GM12873 (cell line): ENCODE measurements around the gene PLPP4.

Source experiments
- TF ChIP-seq, protein P1 (sequence below): IDR thresholded peaks from 2 replicates; pipeline ENCODE4 v1.5.1; 2012; ENCODE audit warnings: low read depth, mild to moderate bottlenecking, moderate library complexity, low read length, control low read depth; ENCODE audit not compliant: insufficient read depth; ENCODE audit errors: missing control alignments

Gene PLPP4

DNA sequence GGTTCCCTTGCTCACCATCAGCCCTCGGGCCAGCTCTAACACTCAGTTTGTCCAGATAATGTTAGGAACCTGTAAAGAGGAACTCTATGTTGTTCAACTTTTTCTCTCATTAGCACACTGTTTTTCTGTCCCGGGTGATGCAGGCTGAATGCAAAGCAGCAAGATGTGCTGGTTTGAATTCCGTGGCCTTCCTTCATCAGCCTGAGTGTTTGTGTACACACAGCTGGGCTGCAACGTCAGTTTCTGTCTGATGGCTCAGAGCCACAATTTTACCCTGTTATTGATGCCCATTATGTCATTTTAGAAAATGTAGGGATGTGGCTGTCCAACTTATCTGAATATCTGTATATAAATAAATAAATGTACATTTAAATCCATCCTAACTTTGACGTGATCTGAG, 152.0 kb downstream of the PLPP4 start:
- TF ChIP-seq, protein P1, sequence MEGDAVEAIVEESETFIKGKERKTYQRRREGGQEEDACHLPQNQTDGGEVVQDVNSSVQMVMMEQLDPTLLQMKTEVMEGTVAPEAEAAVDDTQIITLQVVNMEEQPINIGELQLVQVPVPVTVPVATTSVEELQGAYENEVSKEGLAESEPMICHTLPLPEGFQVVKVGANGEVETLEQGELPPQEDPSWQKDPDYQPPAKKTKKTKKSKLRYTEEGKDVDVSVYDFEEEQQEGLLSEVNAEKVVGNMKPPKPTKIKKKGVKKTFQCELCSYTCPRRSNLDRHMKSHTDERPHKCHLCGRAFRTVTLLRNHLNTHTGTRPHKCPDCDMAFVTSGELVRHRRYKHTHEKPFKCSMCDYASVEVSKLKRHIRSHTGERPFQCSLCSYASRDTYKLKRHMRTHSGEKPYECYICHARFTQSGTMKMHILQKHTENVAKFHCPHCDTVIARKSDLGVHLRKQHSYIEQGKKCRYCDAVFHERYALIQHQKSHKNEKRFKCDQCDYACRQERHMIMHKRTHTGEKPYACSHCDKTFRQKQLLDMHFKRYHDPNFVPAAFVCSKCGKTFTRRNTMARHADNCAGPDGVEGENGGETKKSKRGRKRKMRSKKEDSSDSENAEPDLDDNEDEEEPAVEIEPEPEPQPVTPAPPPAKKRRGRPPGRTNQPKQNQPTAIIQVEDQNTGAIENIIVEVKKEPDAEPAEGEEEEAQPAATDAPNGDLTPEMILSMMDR = no peak

DNA sequence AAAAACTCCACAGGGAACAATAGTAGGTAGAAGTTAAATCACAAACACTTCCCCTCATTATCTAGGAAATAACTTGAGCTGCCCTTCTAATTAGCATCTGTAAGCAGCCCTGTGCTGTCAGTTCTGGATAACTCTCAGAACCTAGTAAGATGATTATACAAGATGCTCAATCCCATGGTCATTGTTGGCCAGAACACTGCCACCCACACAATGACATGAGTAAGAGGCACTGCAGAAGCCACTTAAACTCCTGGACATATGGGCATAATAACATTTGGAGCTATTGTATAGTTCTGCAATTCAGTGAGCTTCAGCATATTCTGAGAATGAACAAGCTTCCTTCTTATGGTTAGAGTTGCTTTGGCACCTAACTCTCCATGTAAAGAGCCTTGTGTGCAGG, 153.8 kb downstream of the PLPP4 start:
- TF ChIP-seq, protein P1 = no peak

DNA sequence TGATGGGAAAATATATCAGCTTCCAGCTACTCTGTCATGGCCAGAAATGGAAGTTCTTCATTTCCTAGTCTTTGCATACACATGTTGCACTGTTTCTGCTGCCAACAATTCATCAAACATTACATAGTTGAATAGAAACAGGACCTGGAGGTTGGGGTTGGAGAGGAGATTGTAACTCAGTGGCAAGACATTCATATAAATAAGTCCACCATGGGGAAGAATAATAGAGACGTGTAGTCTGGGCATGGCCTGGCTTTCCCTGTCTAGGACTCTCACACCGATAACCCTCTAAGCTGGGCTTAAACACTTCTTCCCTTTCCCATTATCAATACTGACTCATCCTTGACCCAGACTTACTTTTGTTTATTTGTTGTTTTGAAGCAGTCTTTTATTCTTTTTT, 155.7 kb downstream of the PLPP4 start:
- TF ChIP-seq, protein P1 = no peak

DNA sequence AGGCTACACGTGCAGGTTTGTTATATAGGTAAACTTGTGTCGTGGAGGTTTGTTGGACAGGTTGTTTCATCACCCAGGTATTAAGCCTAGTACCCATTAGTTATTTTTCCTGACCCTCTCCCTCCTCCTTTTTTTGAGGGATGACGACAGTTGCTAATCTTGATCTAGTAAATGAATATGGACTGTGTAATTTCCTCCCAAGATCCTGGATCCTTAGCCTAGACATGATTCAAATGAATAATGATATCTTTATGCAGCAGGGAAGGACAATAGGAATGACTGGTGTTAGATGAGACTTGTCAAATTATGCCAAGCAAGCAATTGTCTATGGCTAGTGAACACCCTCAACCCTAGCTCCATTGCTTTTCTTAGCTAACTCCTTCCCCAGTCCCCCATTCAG, 156.2 kb downstream of the PLPP4 start:
- TF ChIP-seq, protein P1 = no peak

DNA sequence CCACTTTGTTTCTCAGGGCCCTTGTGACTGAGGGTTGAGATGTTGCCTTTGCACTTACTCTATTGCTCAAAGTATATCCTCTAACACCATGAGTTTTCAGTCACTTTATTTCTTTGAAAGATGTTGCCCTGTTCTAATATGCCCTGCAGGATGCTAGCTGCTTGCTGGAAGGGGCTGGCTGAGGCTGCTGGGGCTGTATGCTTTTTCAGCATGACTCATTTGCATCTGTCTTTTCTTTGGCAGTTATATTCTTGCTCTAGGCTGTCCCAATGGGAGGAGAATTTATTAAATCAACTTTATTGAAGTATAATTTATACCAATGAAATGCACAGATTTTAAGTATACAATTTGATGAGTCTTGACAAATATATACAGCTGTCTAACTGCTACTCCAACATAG, 157.7 kb downstream of the PLPP4 start:
- TF ChIP-seq, protein P1 = no peak

DNA sequence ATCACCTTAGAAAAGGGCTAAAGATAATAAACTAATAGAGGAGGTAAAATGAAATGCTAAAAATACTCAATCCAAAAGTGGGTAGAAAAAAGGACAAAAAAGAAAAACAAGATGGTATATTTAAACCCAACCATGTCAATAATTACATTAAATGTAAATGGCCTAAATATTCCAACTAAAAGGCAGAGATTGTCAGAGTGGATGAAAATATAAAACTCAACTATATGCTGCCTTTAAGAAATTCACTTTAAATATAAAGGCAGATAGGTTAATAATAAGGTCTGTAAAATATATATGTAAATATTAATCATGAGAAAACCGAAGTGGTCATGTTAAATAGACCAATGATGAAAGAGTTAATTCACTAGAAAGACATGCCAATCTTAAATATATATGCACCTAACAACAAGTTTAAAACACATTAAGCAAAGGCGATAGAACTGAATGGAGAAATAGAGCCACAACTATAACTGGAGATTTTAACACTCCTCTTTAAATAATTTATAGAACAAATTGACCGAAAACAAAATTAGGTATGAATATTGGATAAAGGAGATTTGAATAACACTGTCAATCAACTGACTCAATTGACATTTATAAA, 159.4 kb downstream of the PLPP4 start:
- TF ChIP-seq, protein P1 = no peak

DNA sequence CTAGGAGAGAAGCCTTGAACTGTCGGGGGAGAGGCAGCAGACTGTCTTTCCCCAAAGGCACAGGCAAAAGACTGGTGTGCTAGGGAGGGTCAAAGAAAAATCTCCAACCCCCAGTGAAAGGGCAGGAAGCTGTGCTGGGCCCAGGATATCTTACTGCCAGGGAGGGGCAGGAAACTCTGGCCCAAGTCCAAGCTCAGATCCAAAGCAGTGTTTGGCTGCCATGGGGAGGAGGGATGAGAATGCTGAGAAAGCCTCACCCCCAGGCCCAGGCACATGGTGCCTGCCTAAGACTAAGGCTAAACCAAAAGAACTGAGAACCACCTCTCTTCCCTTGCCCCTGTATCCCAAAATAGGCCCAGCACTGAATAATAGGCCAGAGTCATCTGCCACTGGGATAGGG, 171.2 kb downstream of the PLPP4 start:
- TF ChIP-seq, protein P1 = no peak
